ENCODE results near the gene ARHGAP28. TPM values are rescaled to one million over a fixed set of nuclear protein-coding genes. Genes with fewer than 3 reads are reported as not detected.

ARHGAP28 gene
- total RNA-seq, 6 experiments from 2014 or later, result 0.13 to 1.7 (median 0.61) TPM; not detected in 1

GRCh38 chr18:6943143-6943542 lies 213.6 kb downstream of the ARHGAP28 start:
- Histone ChIP-seq H3K27ac (no peak overlapping the region), H3K4me3 (no peak overlapping the region), H3K4me1 (no peaks in the 10 kb centered on the region), H3K9me3 (no peaks in the 10 kb centered on the region), H3K27me3 (no peaks in the 10 kb centered on the region), H3K36me3 (no peaks in the 10 kb centered on the region)
- TF ChIP-seq POLR2A (IDR thresholded peaks at IDR 0.05), result no peak
- no peak for TF ChIP-seq CTCF (IDR thresholded peaks at IDR 0.05)
- intact Hi-C loops (cut with DNase I), result no loop called here
- no peak for ATAC-seq
- WGBS (ENCODE audit: insufficient coverage, low coverage, low lambda C conversion rate, missing lambda C conversion rate), result 49% methylated on average over 5 of the region's 6 CpGs
- DNase-seq, result no peak

GRCh38 chr18:6947338-6948030 lies 218.0 kb downstream of the ARHGAP28 start:
- Histone ChIP-seq H3K9me3 (no peaks in the 10 kb centered on the region), H3K27ac (no peak overlapping the region), H3K36me3 (no peaks in the 10 kb centered on the region), H3K4me1 (no peaks in the 10 kb centered on the region), H3K27me3 (no peaks in the 10 kb centered on the region), H3K4me3 (no peak overlapping the region)
- intact Hi-C loops (cut with DNase I), result no loop called here
- TF ChIP-seq POLR2A (IDR thresholded peaks at IDR 0.05), result no peak
- TF ChIP-seq CTCF (IDR thresholded peaks at IDR 0.05), result no peak
- no peak for DNase-seq
- ATAC-seq, result no peak
- WGBS (ENCODE audit: insufficient coverage, low coverage, low lambda C conversion rate, missing lambda C conversion rate), result 40% methylated on average over 5 of the region's 10 CpGs

- no peak overlapping the region for H3K27ac ChIP-seq
- H3K4me1 ChIP-seq, result no peaks in the 10 kb centered on the region
- ATAC-seq, result no peak
- H3K9me3 ChIP-seq, result no peaks in the 10 kb centered on the region
- intact Hi-C loops (cut with DNase I), result no loop called here
- whole genome bisulfite sequencing (ENCODE audit: insufficient coverage, low coverage, low lambda C conversion rate, missing lambda C conversion rate), result 45% methylated on average over 6 of the region's 16 CpGs
- no peak for DNase-seq
- no peak for TF ChIP-seq CTCF (IDR thresholded peaks at IDR 0.05)
- TF ChIP-seq POLR2A (IDR thresholded peaks at IDR 0.05), result no peak
- no peaks in the 10 kb centered on the region for H3K27me3 ChIP-seq
- no peaks in the 10 kb centered on the region for H3K36me3 ChIP-seq
- H3K4me3 ChIP-seq, result no peak overlapping the region
Observed at GRCh38 chr18:6948281-6949055, 219.0 kb downstream of the ARHGAP28 start.

- Histone ChIP-seq H3K27me3 (no peaks in the 10 kb centered on the region), H3K4me3 (no peak overlapping the region), H3K27ac (no peak overlapping the region), H3K4me1 (no peaks in the 10 kb centered on the region), H3K36me3 (no peaks in the 10 kb centered on the region), H3K9me3 (no peaks in the 10 kb centered on the region)
- DNase-seq, result no peak
- ATAC-seq, result no peak
- intact Hi-C loops (cut with DNase I), result no loop called here
- 46% methylated on average over 11 of the region's 11 CpGs for whole genome bisulfite sequencing (ENCODE audit: insufficient coverage, low coverage, low lambda C conversion rate, missing lambda C conversion rate)
- TF ChIP-seq CTCF (IDR thresholded peaks at IDR 0.05), result no peak
- no peak for TF ChIP-seq POLR2A (IDR thresholded peaks at IDR 0.05)
Observed at GRCh38 chr18:6949800-6950586, 220.5 kb downstream of the ARHGAP28 start.

Measured in right lobe of liver (tissue), 6 donors.